MCF 10A (cell line): Measurements from ENCODE around the gene PAK4. TPM values are rescaled to one million over a fixed set of nuclear protein-coding genes. Genes with fewer than 3 reads are reported as not detected.

Experiments
- BruUV-seq: library from RNA; stranded (reverse); fragments of 400-500 nt; replicated peaks from 2 replicates; lab custom pipeline; 2021; lab: Mats Ljungman, UMichigan
- CTCF ChIA-PET: fragments of 300-600 bp; sonication (Branson Sonifier 250); formaldehyde crosslinking; extraction: SDS; loops from one replicate; lab custom pipeline; 2021; ENCODE audit warnings: antibody characterized with exemption, inconsistent platforms; lab: Yijun Ruan, JAX
- POLR2A ChIA-PET: fragments of 300-600, 350-650 bp; sonication (Branson Sonifier 250); formaldehyde crosslinking; extraction: SDS; loops from one replicate; lab custom pipeline; 2020; ENCODE audit warnings: antibody characterized with exemption, inconsistent platforms; lab: Yijun Ruan, JAX
- DNase-seq: peaks from one replicate; pipeline ENCODE4 v3.0.0-alpha.2; 2018; ENCODE audit not compliant: unreplicated experiment
- H3K27ac Mint-ChIP-seq: one replicate; pipeline ENCODE4 v1.8.0; 2022; ENCODE audit warnings: mild to moderate bottlenecking, low read depth, mixed read lengths; ENCODE audit not compliant: unreplicated experiment
- H3K27me3 Mint-ChIP-seq: one replicate; pipeline ENCODE4 v1.8.0; 2022; ENCODE audit warnings: mixed read lengths; ENCODE audit not compliant: insufficient read depth, unreplicated experiment
- H3K36me3 Mint-ChIP-seq: one replicate; pipeline ENCODE4 v1.8.0; 2022; ENCODE audit warnings: mild to moderate bottlenecking, moderate library complexity, mixed read lengths; ENCODE audit not compliant: insufficient read depth, unreplicated experiment
- H3K4me1 Mint-ChIP-seq: one replicate; pipeline ENCODE4 v1.8.0; 2022; ENCODE audit warnings: mixed read lengths; ENCODE audit not compliant: insufficient read depth, unreplicated experiment
- H3K4me3 Mint-ChIP-seq: one replicate; pipeline ENCODE4 v1.8.0; 2022; ENCODE audit warnings: mild to moderate bottlenecking, moderate library complexity, mixed read lengths; ENCODE audit not compliant: unreplicated experiment
- H3K9me3 Mint-ChIP-seq: one replicate; pipeline ENCODE4 v1.8.0; 2022; ENCODE audit warnings: mixed read lengths; ENCODE audit not compliant: unreplicated experiment
- CTCF ChIP-seq: fragments of 200-600 bp; IDR thresholded peaks from one replicate; pipeline ENCODE4 v1.8.0; 2022; ENCODE audit warnings: antibody characterized with exemption, mild to moderate bottlenecking; ENCODE audit not compliant: unreplicated experiment
- intact Hi-C: fragments of 100-400 bp; cut with micrococcal nuclease; formaldehyde crosslinking; loops from 2 replicates; pipeline ENCODE4 v1.14.1; 2022
- total RNA-seq: library from RNA; stranded (reverse); gene quantifications from 2 replicates; pipeline ENCODE4 v1.2.3, GENCODE V29; 2022

PAK4 gene
- total RNA-seq, 1 experiment from 2014 or later, result 29.5 TPM

- H3K36me3 Mint-ChIP-seq, result peaks cover 6% of the 10 kb centered on the region
- no peak overlapping the region for H3K4me3 Mint-ChIP-seq
- POLR2A ChIA-PET, result no interaction called here
- H3K27me3 Mint-ChIP-seq, result no peaks in the 10 kb centered on the region
- H3K4me1 Mint-ChIP-seq, result peaks cover 5% of the 10 kb centered on the region
- no peak for TF ChIP-seq CTCF
- DNase-seq, result no peak
- intact Hi-C loops, result no loop called here
- no TSS peak for BruUV-seq
- CTCF ChIA-PET, result interaction anchor here (0.6 kb wide), 1 partner anchor 183 kb away, joined by 3 read pairs; no protein-coding TSS in a partner anchor
- no peaks in the 10 kb centered on the region for H3K9me3 Mint-ChIP-seq
- H3K27ac Mint-ChIP-seq, result no peak overlapping the region
Measured at GRCh38 chr19:39168258-39169142, 42.9 kb downstream of the PAK4 start.

DNA sequence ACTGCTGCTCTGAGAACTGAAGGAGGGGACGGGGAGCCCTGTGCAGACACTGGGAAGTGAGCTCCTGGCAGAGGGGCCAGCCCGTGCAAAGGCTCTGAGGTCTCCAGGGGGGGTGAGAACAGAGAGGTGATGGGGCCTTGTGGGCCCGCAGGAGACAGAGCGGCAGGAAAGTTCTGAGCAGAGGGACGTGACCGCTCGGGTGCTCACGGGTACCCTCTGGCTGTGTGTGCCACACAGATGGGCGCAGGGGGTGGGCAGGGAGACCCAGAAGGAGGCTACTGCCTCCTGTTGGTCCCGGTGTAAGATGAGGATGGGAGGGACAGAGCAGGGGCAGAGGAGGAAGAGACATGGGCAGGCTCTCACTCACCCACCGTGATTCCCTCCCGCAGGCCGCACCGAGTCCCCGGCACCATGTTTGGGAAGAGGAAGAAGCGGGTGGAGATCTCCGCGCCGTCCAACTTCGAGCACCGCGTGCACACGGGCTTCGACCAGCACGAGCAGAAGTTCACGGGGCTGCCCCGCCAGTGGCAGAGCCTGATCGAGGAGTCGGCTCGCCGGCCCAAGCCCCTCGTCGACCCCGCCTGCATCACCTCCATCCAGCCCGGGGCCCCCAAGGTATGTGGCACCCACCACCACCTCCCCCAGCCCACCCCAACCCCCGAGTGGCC is 43.7 kb downstream of the PAK4 start:
- intact Hi-C loops, result no loop called here
- Mint-ChIP-seq H3K4me3 (no peak overlapping the region), H3K27ac (no peak overlapping the region), H3K27me3 (no peaks in the 10 kb centered on the region), H3K36me3 (peaks cover 6% of the 10 kb centered on the region), H3K9me3 (no peaks in the 10 kb centered on the region), H3K4me1 (peaks cover 5% of the 10 kb centered on the region)
- no peak for TF ChIP-seq CTCF
- CTCF ChIA-PET, result interaction anchor here (0.6 kb wide), 1 partner anchor 184 kb away, joined by 3 read pairs; no protein-coding TSS in a partner anchor
- no TSS peak for BruUV-seq
- no peak for DNase-seq
- POLR2A ChIA-PET, result no interaction called here

DNA sequence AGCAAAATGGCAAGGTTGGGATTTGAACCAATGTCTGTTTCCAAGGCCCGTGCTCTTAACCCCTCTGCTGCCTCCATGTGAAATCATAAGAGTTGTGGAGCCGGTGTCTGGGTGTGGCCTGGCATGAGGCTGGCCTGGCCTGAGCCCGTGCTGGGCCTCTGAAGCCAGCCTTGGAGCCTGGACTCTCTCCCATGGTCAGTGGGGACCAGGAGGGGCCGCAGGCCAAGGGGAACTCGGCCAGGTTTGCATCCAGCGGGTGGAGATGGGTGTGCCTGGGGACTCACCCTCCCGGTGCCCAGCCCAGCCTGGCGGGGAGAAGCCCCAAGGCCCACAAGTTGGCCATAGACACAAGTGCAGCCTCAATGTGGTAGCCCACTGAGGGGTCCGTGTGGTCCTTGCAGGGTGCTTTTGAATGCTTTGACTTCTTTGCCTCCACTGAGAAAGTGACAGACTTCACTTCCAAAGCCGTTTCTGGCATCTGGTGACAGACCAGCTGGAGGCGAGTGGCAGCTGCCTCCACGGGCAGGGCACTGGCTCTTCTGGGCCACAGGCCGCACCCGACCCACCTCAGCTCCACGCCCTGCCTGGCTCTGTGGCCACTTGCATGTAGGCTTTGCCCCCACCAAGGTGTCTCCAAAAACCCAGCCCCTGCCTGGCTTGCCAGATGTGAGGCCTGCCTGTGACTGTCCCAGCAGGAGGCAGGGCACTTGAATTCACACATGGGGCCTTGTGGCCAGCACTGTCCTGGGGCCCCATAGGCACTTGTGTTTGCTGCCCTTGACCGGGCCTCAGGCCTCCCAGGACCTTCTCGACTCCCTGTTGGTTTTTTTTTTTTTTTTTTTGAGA is 45.0 kb downstream of the PAK4 start:
- H3K27ac Mint-ChIP-seq, result no peak overlapping the region
- POLR2A ChIA-PET, result no interaction called here
- H3K36me3 Mint-ChIP-seq, result peaks cover 9% of the 10 kb centered on the region
- BruUV-seq, result no TSS peak
- no peak overlapping the region for H3K4me3 Mint-ChIP-seq
- intact Hi-C loops, result no loop called here
- no peaks in the 10 kb centered on the region for H3K9me3 Mint-ChIP-seq
- H3K4me1 Mint-ChIP-seq, result peaks cover 5% of the 10 kb centered on the region
- no peaks in the 10 kb centered on the region for H3K27me3 Mint-ChIP-seq
- TF ChIP-seq CTCF, result no peak
- no peak for DNase-seq
- CTCF ChIA-PET, result no interaction called here
